DOHH2 (cell line): ENCODE results near the gene SHLD1.

Experiments
- H3F3A ChIP-seq: fragments of 200-600 bp; sonication (generic), shearing (Covaris generic); 2 replicates; pipeline ENCODE4 v1.6.0; 2016; ENCODE audit warnings: antibody characterized with exemption, mild to moderate bottlenecking; ENCODE audit not compliant: control insufficient read depth, insufficient read depth
- H3K27ac ChIP-seq: fragments of 200-600 bp; sonication (generic); 2 replicates; pipeline ENCODE4 v1.5.1; 2014; ENCODE audit warnings: low read depth, mild to moderate bottlenecking, low read length, moderate library complexity
- H3K27me3 ChIP-seq: fragments of 200-600 bp; sonication (generic); 2 replicates; pipeline ENCODE4 v1.6.1; 2014; ENCODE audit warnings: mild to moderate bottlenecking, low read length, mixed read lengths; ENCODE audit not compliant: control insufficient read depth
- H3K36me3 ChIP-seq: fragments of 200-600 bp; sonication (generic); 2 replicates; pipeline ENCODE4 v1.6.1; 2014; ENCODE audit warnings: mild to moderate bottlenecking, low read length, moderate library complexity, mixed read lengths; ENCODE audit not compliant: control insufficient read depth
- H3K4me1 ChIP-seq: fragments of 200-600 bp; sonication (generic); 2 replicates; pipeline ENCODE4 v1.6.1; 2014; ENCODE audit warnings: mild to moderate bottlenecking, low read length, mixed read lengths; ENCODE audit not compliant: control insufficient read depth
- H3K4me2 ChIP-seq: fragments of 200-600 bp; sonication (generic); 2 replicates; pipeline ENCODE4 v1.6.0; 2014; ENCODE audit warnings: mild to moderate bottlenecking, low read length, moderate library complexity
- H3K4me3 ChIP-seq: fragments of 200-600 bp; sonication (generic); 2 replicates; pipeline ENCODE4 v1.5.1; 2014; ENCODE audit warnings: mild to moderate bottlenecking, low read length, mixed read lengths
- H3K79me2 ChIP-seq: fragments of 200-600 bp; sonication (generic); 2 replicates; pipeline ENCODE4 v1.6.1; 2014; ENCODE audit warnings: mild to moderate bottlenecking, low read length, mixed read lengths; ENCODE audit not compliant: control insufficient read depth
- H3K9me2 ChIP-seq: fragments of 200-600 bp; sonication (generic); replicated peaks from 2 replicates; pipeline ENCODE4 v1.6.1; 2014; ENCODE audit warnings: mild to moderate bottlenecking, low read length, mixed read lengths; ENCODE audit not compliant: control insufficient read depth
- H3K9me3 ChIP-seq: fragments of 200-600 bp; sonication (generic); 2 replicates; pipeline ENCODE4 v1.6.1; 2014; ENCODE audit warnings: antibody characterized with exemption, low read length, mixed read lengths; ENCODE audit not compliant: control insufficient read depth, insufficient read depth
- H4K20me1 ChIP-seq: fragments of 200-600 bp; sonication (generic); 2 replicates; pipeline ENCODE4 v1.6.0; 2014; ENCODE audit warnings: low read depth, mild to moderate bottlenecking, antibody characterized with exemption, low read length, moderate library complexity; ENCODE audit not compliant: control insufficient read depth, insufficient read depth
- CTCF ChIP-seq: fragments of 200-600 bp; sonication (generic); IDR thresholded peaks from one replicate; pipeline ENCODE4 v1.5.1; 2014; ENCODE audit warnings: antibody characterized with exemption, mild to moderate bottlenecking, low read depth, low read length; ENCODE audit not compliant: poor library complexity, severe bottlenecking
- EZH2phosphoT487 ChIP-seq: fragments of 200-600 bp; sonication (generic); IDR thresholded peaks from 2 replicates; pipeline ENCODE4 v1.6.1; 2017; ENCODE audit warnings: borderline replicate concordance, mild to moderate bottlenecking, antibody characterized with exemption, low read length, moderate library complexity, mixed read lengths

Gene SHLD1

GRCh38 chr20:5836569-5836968 lies 86.4 kb downstream of the SHLD1 start:
- no peaks in the 10 kb centered on the region for H3K79me2 ChIP-seq
- H3K36me3 ChIP-seq, result no peaks in the 10 kb centered on the region
- H3F3A ChIP-seq, result no peaks in the 10 kb centered on the region
- no peak overlapping the region for H3K27ac ChIP-seq
- H3K9me3 ChIP-seq, result no peaks in the 10 kb centered on the region
- H3K9me2 ChIP-seq, result no peaks in the 10 kb centered on the region
- TF ChIP-seq EZH2phosphoT487 (no peak), CTCF (no peak)
- H4K20me1 ChIP-seq, result no peaks in the 10 kb centered on the region
- H3K4me3 ChIP-seq, result no peak overlapping the region
- H3K4me2 ChIP-seq, result no peak overlapping the region
- H3K4me1 ChIP-seq, result no peaks in the 10 kb centered on the region
- no peaks in the 10 kb centered on the region for H3K27me3 ChIP-seq

- Histone ChIP-seq H3F3A (no peaks in the 10 kb centered on the region), H4K20me1 (no peaks in the 10 kb centered on the region)
These were observed 90.3 kb downstream of the SHLD1 start for GRCh38 chr20:5840411-5841002.

GRCh38 chr20:5841522-5841921 lies 91.3 kb downstream of the SHLD1 start:
- H3K36me3 ChIP-seq, result no peaks in the 10 kb centered on the region
- H3K27me3 ChIP-seq, result no peaks in the 10 kb centered on the region
- no peaks in the 10 kb centered on the region for H3K79me2 ChIP-seq
- no peaks in the 10 kb centered on the region for H3K4me1 ChIP-seq
- no peaks in the 10 kb centered on the region for H3F3A ChIP-seq
- H3K27ac ChIP-seq, result no peak overlapping the region
- H3K9me3 ChIP-seq, result no peaks in the 10 kb centered on the region
- no peak overlapping the region for H3K4me3 ChIP-seq
- TF ChIP-seq CTCF, result no peak
- no peaks in the 10 kb centered on the region for H4K20me1 ChIP-seq
- H3K4me2 ChIP-seq, result no peak overlapping the region
- no peaks in the 10 kb centered on the region for H3K9me2 ChIP-seq

More at GRCh38 chr20:5840411-5841002, 90.3 kb downstream of the SHLD1 start:
- Histone ChIP-seq H3K27me3 (no peaks in the 10 kb centered on the region), H3K9me3 (no peaks in the 10 kb centered on the region), H3K9me2 (no peaks in the 10 kb centered on the region), H3K4me1 (no peaks in the 10 kb centered on the region), H3K4me2 (no peak overlapping the region), H3K79me2 (no peaks in the 10 kb centered on the region), H3K27ac (no peak overlapping the region), H3K36me3 (no peaks in the 10 kb centered on the region), H3K4me3 (no peak overlapping the region)
- TF ChIP-seq EZH2phosphoT487 (no peak), CTCF (no peak)
